Spleen (tissue), 7 donors: ENCODE data around the gene G2E3.

ENCODE experiments used
- CTCF ChIP-seq, 11 experiments: fragments of 200-600 bp in 7 of 11; fragments of 450-650 bp in 4 of 11; sonication (generic) in 4 of 11; IDR thresholded peaks in 8 of 11; conservative IDR thresholded peaks in 3 of 11; 1 replicate in 7 of 11; 2 replicates in 4 of 11; pipeline versions ENCODE4 v1.4.0 to v1.8.0; 2016 to 2021; ENCODE audit warnings: antibody characterized with exemption in 11 of 11, inconsistent platforms in 4 of 11, mild to moderate bottlenecking in 1 of 11
- POLR2AphosphoS5 ChIP-seq, 3 donors: sonication (generic); formaldehyde crosslinking; IDR thresholded peaks; one replicate each; pipeline ENCODE4 v1.5.1; 2017; ENCODE audit warnings: antibody characterized with exemption in 3 of 3
- donor health status: DM: no; HTN: no; CAD: no; lungs with moderate emphysema.
- donor health status: DM: no; HTN: no; CAD: no.
- donor health status: DM: no; HTN: no; CAD: no.

- TF ChIP-seq POLR2AphosphoS5 (IDR thresholded peaks at IDR 0.05) (no peak), CTCF (IDR thresholded peaks at IDR 0.05 in 8 of 11, conservative IDR thresholded peaks at IDR 0.05 in 3 of 11) (peak in 10 of 11 experiments; percentile 32 to 66 (median 58))
Measured at GRCh38 chr14:30656190-30656632, 97.3 kb downstream of the G2E3 start.
